ENCODE results near the gene SLC38A9. TPM values are rescaled to one million over a fixed set of nuclear protein-coding genes. Genes with fewer than 3 reads are reported as not detected.

The SLC38A9 gene
- total and polyA plus RNA-seq, 10 donors = 7.9 to 45.0 (median 27.5) TPM

DNA sequence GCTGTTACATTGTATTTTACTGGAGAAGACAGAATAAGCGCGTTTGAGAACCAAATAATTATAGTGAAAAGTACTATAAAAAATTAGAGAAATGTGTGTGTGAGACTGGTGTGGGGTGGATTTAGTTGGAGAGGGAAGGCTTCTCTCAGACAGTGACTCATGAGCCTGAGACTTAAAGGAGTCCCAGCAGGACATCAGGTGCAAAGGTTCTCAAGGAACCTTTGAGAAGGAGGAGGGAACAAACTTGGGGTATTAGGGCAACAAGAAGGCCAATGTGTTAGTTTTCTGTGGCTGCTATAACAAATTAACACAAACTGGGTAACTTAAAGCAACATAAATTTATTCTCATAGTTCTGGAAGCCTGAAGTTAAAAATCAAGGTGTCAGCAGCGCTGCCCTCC, 30.7 kb upstream of the SLC38A9 start:
- no peak for DNase-seq
- Histone ChIP-seq H3K27me3 (replicated peaks in 1 of 7) (no peaks in the 10 kb centered on the region), H3K9me3 (no peaks in the 10 kb centered on the region), H3K4me1 (no peaks in the 10 kb centered on the region), H3K36me3 (no peaks in the 10 kb centered on the region), H3K27ac (no peak overlapping the region), H3K4me3 (no peak overlapping the region)
- no peak for TF ChIP-seq POLR2A (IDR thresholded peaks at IDR 0.05)
- no peak for TF ChIP-seq POLR2AphosphoS5 (IDR thresholded peaks at IDR 0.05)
- TF ChIP-seq, protein P1, sequence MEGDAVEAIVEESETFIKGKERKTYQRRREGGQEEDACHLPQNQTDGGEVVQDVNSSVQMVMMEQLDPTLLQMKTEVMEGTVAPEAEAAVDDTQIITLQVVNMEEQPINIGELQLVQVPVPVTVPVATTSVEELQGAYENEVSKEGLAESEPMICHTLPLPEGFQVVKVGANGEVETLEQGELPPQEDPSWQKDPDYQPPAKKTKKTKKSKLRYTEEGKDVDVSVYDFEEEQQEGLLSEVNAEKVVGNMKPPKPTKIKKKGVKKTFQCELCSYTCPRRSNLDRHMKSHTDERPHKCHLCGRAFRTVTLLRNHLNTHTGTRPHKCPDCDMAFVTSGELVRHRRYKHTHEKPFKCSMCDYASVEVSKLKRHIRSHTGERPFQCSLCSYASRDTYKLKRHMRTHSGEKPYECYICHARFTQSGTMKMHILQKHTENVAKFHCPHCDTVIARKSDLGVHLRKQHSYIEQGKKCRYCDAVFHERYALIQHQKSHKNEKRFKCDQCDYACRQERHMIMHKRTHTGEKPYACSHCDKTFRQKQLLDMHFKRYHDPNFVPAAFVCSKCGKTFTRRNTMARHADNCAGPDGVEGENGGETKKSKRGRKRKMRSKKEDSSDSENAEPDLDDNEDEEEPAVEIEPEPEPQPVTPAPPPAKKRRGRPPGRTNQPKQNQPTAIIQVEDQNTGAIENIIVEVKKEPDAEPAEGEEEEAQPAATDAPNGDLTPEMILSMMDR (IDR thresholded peaks at IDR 0.05 in 8 of 11, conservative IDR thresholded peaks at IDR 0.05 in 3 of 11) = no peak
- 89 to 98% (median 95%) methylated on average over 3 of the region's 3 CpGs for WGBS, 5 donors
- intact Hi-C loops (cut with DNase I; ENCODE audit: low total_unique reads) = no loop called here

DNA sequence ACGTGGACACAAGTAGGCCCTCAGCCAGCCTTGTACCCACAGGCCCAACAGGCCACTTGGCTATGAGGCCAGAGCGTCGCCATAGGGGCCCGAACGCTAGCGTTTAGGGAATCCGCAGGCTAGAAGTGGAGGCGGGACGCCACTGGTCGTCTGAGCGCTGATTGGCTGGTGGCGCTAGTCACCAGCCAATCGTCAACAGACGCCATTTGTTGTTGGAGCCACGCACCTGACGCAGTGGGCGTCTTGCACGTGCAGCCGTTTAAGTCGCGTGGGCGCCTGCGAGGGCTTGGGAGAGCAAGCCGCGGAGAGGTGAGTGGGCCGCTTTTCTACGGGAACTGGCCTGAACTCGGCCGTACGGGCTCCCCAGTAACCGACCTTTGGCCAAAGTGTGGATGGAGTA, 25.7 kb upstream of the SLC38A9 start, which contains the start of gene DDX4:
DDX4 (plus strand) TSS at position 269 of the 400 bp plus-strand sequence. CDS start 903 bp downstream, outside the sequence.
- intact Hi-C loops (cut with DNase I; ENCODE audit: low total_unique reads) = no loop called here
- H3K36me3 ChIP-seq = no peaks in the 10 kb centered on the region
- no peaks in the 10 kb centered on the region for H3K9me3 ChIP-seq
- H3K4me1 ChIP-seq = no peaks in the 10 kb centered on the region
- TF ChIP-seq POLR2AphosphoS5 (IDR thresholded peaks at IDR 0.05) = no peak
- no peak for TF ChIP-seq POLR2A (IDR thresholded peaks at IDR 0.05)
- TF ChIP-seq, protein P1 (IDR thresholded peaks at IDR 0.05 in 8 of 11, conservative IDR thresholded peaks at IDR 0.05 in 3 of 11) = no peak
- H3K4me3 ChIP-seq = no peak within 1 kb of the TSS
- no peak within 1 kb of the TSS for H3K27ac ChIP-seq
- H3K27me3 ChIP-seq (replicated peaks in 1 of 7) = no peaks in the 10 kb centered on the region
- DNase-seq = no peak
- 94 to 97% (median 96%) methylated on average over 31 of the region's 31 CpGs for WGBS, 5 donors

- Histone ChIP-seq H3K36me3 (no peaks in the 10 kb centered on the region), H3K4me3 (no peak overlapping the region), H3K27me3 (replicated peaks in 1 of 7) (no peaks in the 10 kb centered on the region), H3K27ac (no peak overlapping the region), H3K4me1 (no peaks in the 10 kb centered on the region), H3K9me3 (no peaks in the 10 kb centered on the region)
- 37 to 100% (median 96%) methylated on average over 1 of the region's 1 CpG for WGBS, 5 donors
- TF ChIP-seq POLR2A (IDR thresholded peaks at IDR 0.05) = no peak
- no peak for TF ChIP-seq POLR2AphosphoS5 (IDR thresholded peaks at IDR 0.05)
- TF ChIP-seq, protein P1 (IDR thresholded peaks at IDR 0.05 in 8 of 11, conservative IDR thresholded peaks at IDR 0.05 in 3 of 11) = no peak
- no peak for DNase-seq
- intact Hi-C loops (cut with DNase I; ENCODE audit: low total_unique reads) = no loop called here
Observed at GRCh38 chr5:55734658-55735057, 22.5 kb upstream of the SLC38A9 start.

DNA sequence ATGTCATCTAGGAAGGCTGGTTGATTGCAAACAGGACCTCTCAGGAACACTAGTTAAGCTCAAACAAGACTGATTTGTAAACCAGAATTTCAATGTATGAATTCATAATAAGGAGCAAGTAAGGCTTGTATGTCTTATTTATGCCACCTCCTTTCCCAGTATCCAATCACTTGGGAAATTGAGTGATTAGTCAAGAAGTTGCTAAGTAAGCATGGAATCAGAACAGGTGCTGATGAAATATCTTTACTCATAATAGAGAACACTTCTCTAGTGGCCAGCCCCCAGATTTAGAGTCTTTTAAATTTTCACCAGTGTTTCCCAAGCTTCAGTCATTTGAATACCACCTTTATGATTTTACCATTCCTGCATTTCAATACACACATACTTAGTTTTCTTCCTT, 20.5 kb upstream of the SLC38A9 start:
- H3K4me1 ChIP-seq = no peaks in the 10 kb centered on the region
- H3K36me3 ChIP-seq = no peaks in the 10 kb centered on the region
- TF ChIP-seq, protein P1 (IDR thresholded peaks at IDR 0.05 in 8 of 11, conservative IDR thresholded peaks at IDR 0.05 in 3 of 11) = no peak
- no peak for TF ChIP-seq POLR2A (IDR thresholded peaks at IDR 0.05)
- TF ChIP-seq POLR2AphosphoS5 (IDR thresholded peaks at IDR 0.05) = no peak
- no peak overlapping the region for H3K27ac ChIP-seq
- no peaks in the 10 kb centered on the region for H3K9me3 ChIP-seq
- H3K4me3 ChIP-seq = no peak overlapping the region
- H3K27me3 ChIP-seq (replicated peaks in 1 of 7) = no peaks in the 10 kb centered on the region
- intact Hi-C loops (cut with DNase I; ENCODE audit: low total_unique reads) = no loop called here
- DNase-seq = no peak

Measured in spleen (tissue), 11 donors.